ENCODE results near the gene TAF1L. TPM values are rescaled to one million over a fixed set of nuclear protein-coding genes. Genes with fewer than 3 reads are reported as not detected.
"Not testable (repeated sequence)": the region's sequence is repeated elsewhere in the genome, so short reads cannot be mapped to it uniquely, and the experiment has no call there.

Gene TAF1L
- total RNA-seq, 4 donors from 2014 or later: not detected

GRCh38 chr9:32644698-32645097, 9.2 kb upstream of the TAF1L start:
- Histone ChIP-seq H3K9me3 (no peaks in the 10 kb centered on the region), H3K4me3 (no peak overlapping the region), H3K4me1 (no peaks in the 10 kb centered on the region), H3K27me3 (no peaks in the 10 kb centered on the region), H3K36me3 (no peaks in the 10 kb centered on the region), H3K27ac (no peak overlapping the region)
- no peak for DNase-seq
- in situ Hi-C loops (cut with MboI; ENCODE audit: low pct_ligation_motif_present in 1 of 4, low pct_unique_long_range_greater_than_20kb in 1 of 4, low sequenced_read_pairs in 3 of 4) (no loop called here), intact Hi-C loops (cut with DNase I; ENCODE audit: low total_unique reads) (no loop called here)
- 57 to 79% methylated on average over 2 of the region's 2 CpGs for WGBS, 2 donors (ENCODE audit: low coverage in 1 of 2)
- TF ChIP-seq POLR2AphosphoS5 (IDR thresholded peaks at IDR 0.05): no peak
- TF ChIP-seq POLR2A (IDR thresholded peaks at IDR 0.05): no peak

- H3K4me3 ChIP-seq; H3K4me1 ChIP-seq; H3K27me3 ChIP-seq; H3K27ac ChIP-seq; in situ Hi-C loops (cut with MboI; ENCODE audit: low pct_ligation_motif_present in 1 of 4, low pct_unique_long_range_greater_than_20kb in 1 of 4, low sequenced_read_pairs in 3 of 4); DNase-seq; H3K36me3 ChIP-seq; intact Hi-C loops (cut with DNase I; ENCODE audit: low total_unique reads); H3K9me3 ChIP-seq: not testable (repeated sequence)
- WGBS, 2 donors (ENCODE audit: low coverage in 1 of 2): 54 to 71% methylated on average over 4 to 5 of the region's 5 CpGs
Observed at GRCh38 chr9:32633151-32633550, 2.3 kb downstream of the TAF1L start.

GRCh38 chr9:32631991-32632390, 3.5 kb downstream of the TAF1L start:
- 91 to 93% methylated on average over 6 to 9 of the region's 9 CpGs for WGBS, 2 donors (ENCODE audit: low coverage in 1 of 2)
- in situ Hi-C loops (cut with MboI; ENCODE audit: low pct_ligation_motif_present in 1 of 4, low pct_unique_long_range_greater_than_20kb in 1 of 4, low sequenced_read_pairs in 3 of 4): no loop called here

GRCh38 chr9:32627394-32627954, 8.0 kb downstream of the TAF1L start:
- Histone ChIP-seq H3K27ac (no peak overlapping the region), H3K27me3 (no peaks in the 10 kb centered on the region), H3K36me3 (no peaks in the 10 kb centered on the region), H3K4me1 (no peaks in the 10 kb centered on the region), H3K4me3 (no peak overlapping the region), H3K9me3 (no peaks in the 10 kb centered on the region)
- no peak for TF ChIP-seq CTCF (IDR thresholded peaks at IDR 0.05)
- no peak for TF ChIP-seq POLR2A (IDR thresholded peaks at IDR 0.05)
- TF ChIP-seq EP300 (IDR thresholded peaks at IDR 0.05; ENCODE audit: low read depth): no peak
- in situ Hi-C loops (cut with MboI; ENCODE audit: low pct_ligation_motif_present in 1 of 4, low pct_unique_long_range_greater_than_20kb in 1 of 4, low sequenced_read_pairs in 3 of 4): no loop called here
- intact Hi-C loops (cut with DNase I; ENCODE audit: low total_unique reads): no loop called here
- no peak for DNase-seq

More at GRCh38 chr9:32631991-32632390, 3.5 kb downstream of the TAF1L start:
- Histone ChIP-seq H3K27me3 (no peaks in the 10 kb centered on the region), H3K4me1 (no peaks in the 10 kb centered on the region), H3K27ac (no peak overlapping the region), H3K4me3 (no peak overlapping the region), H3K9me3 (no peaks in the 10 kb centered on the region), H3K36me3 (no peaks in the 10 kb centered on the region)
- no peak for DNase-seq
- TF ChIP-seq POLR2A (IDR thresholded peaks at IDR 0.05): no peak
- TF ChIP-seq POLR2AphosphoS5 (IDR thresholded peaks at IDR 0.05): no peak
- TF ChIP-seq CTCF (IDR thresholded peaks at IDR 0.05): no peak
- TF ChIP-seq EP300 (IDR thresholded peaks at IDR 0.05; ENCODE audit: low read depth): no peak
- intact Hi-C loops (cut with DNase I; ENCODE audit: low total_unique reads): no loop called here

GRCh38 chr9:32625320-32625719, 10.1 kb downstream of the TAF1L start:
- Histone ChIP-seq H3K36me3 (no peaks in the 10 kb centered on the region), H3K27ac (no peak overlapping the region), H3K4me3 (no peak overlapping the region), H3K4me1 (no peaks in the 10 kb centered on the region), H3K27me3 (no peaks in the 10 kb centered on the region), H3K9me3 (no peaks in the 10 kb centered on the region)
- TF ChIP-seq EP300 (IDR thresholded peaks at IDR 0.05; ENCODE audit: low read depth): no peak
- intact Hi-C loops (cut with DNase I; ENCODE audit: low total_unique reads): no loop called here
- DNase-seq: no peak
- in situ Hi-C loops (cut with MboI; ENCODE audit: low pct_ligation_motif_present in 1 of 4, low pct_unique_long_range_greater_than_20kb in 1 of 4, low sequenced_read_pairs in 3 of 4): no loop called here
- WGBS, 2 donors (ENCODE audit: low coverage in 1 of 2): 71 to 77% methylated on average over 2 of the region's 2 CpGs

- TF ChIP-seq CTCF (IDR thresholded peaks at IDR 0.05): no peak
- TF ChIP-seq EP300 (IDR thresholded peaks at IDR 0.05; ENCODE audit: low read depth): no peak
- no peak for TF ChIP-seq POLR2AphosphoS5 (IDR thresholded peaks at IDR 0.05)
- TF ChIP-seq POLR2A (IDR thresholded peaks at IDR 0.05): no peak
- in situ Hi-C loops (cut with MboI; ENCODE audit: low pct_ligation_motif_present in 1 of 4, low pct_unique_long_range_greater_than_20kb in 1 of 4, low sequenced_read_pairs in 3 of 4): no loop called here
- intact Hi-C loops (cut with DNase I; ENCODE audit: low total_unique reads): no loop called here
- DNase-seq: no peak
- H3K9me3 ChIP-seq: no peaks in the 10 kb centered on the region
- H3K4me1 ChIP-seq: no peaks in the 10 kb centered on the region
- no peak overlapping the region for H3K4me3 ChIP-seq
- H3K27ac ChIP-seq: no peak overlapping the region
- no peaks in the 10 kb centered on the region for H3K36me3 ChIP-seq
- WGBS, 2 donors (ENCODE audit: low coverage in 1 of 2): 50 to 57% methylated on average over 1 of the region's 1 CpG
- no peaks in the 10 kb centered on the region for H3K27me3 ChIP-seq
Observed at GRCh38 chr9:32622948-32623347, 12.5 kb downstream of the TAF1L start.
